GM23248 (cell line): ENCODE measurements around the gene NOTO. TPM values are rescaled to one million over a fixed set of nuclear protein-coding genes. Genes with fewer than 3 reads are reported as not detected.
A peak's percentile ranks its signal among the peaks of the same experiment; 100 is the strongest.

Experiments used
- DNase-seq: peaks from one replicate; pipeline ENCODE4 v3.0.0-alpha.2; 2015
- H2AFZ ChIP-seq: fragments of 200-600 bp; sonication (generic); 2 replicates; pipeline ENCODE4 v1.6.1; 2016; ENCODE audit warnings: antibody characterized with exemption
- H3F3A ChIP-seq: fragments of 200-600 bp; sonication (generic); 2 replicates; pipeline ENCODE4 v1.6.1; 2016; ENCODE audit warnings: mild to moderate bottlenecking, antibody characterized with exemption, mixed run types; ENCODE audit not compliant: insufficient read depth
- H3K27ac ChIP-seq: fragments of 200-600 bp; sonication (generic); 2 replicates; pipeline ENCODE4 v1.5.1; 2016; ENCODE audit warnings: mild to moderate bottlenecking
- H3K27me3 ChIP-seq: fragments of 200-600 bp; sonication (generic); replicated peaks from 2 replicates; pipeline ENCODE4 v1.6.1; 2016; ENCODE audit warnings: mild to moderate bottlenecking; ENCODE audit not compliant: insufficient read depth
- H3K36me3 ChIP-seq: fragments of 200-600 bp; sonication (generic); 2 replicates; pipeline ENCODE4 v1.6.1; 2016; ENCODE audit warnings: low read depth, mild to moderate bottlenecking
- H3K4me1 ChIP-seq: fragments of 200-600 bp; sonication (generic); 2 replicates; pipeline ENCODE4 v1.6.1; 2016; ENCODE audit warnings: mild to moderate bottlenecking; ENCODE audit not compliant: insufficient read depth
- H3K4me2 ChIP-seq: fragments of 200-600 bp; sonication (generic); one replicate; pipeline ENCODE4 v1.6.1; 2016; ENCODE audit warnings: mild to moderate bottlenecking; ENCODE audit not compliant: unreplicated experiment
- H3K4me3 ChIP-seq: fragments of 200-600 bp; sonication (generic); 2 replicates; pipeline ENCODE4 v1.5.1; 2016; ENCODE audit warnings: mild to moderate bottlenecking
- H3K79me2 ChIP-seq: fragments of 200-600 bp; sonication (generic); 2 replicates; pipeline ENCODE4 v1.6.1; 2016; ENCODE audit warnings: mild to moderate bottlenecking; ENCODE audit not compliant: insufficient read depth
- H3K9ac ChIP-seq: fragments of 200-600 bp; sonication (generic); 2 replicates; pipeline ENCODE4 v1.6.1; 2016; ENCODE audit warnings: mild to moderate bottlenecking
- H3K9me2 ChIP-seq: fragments of 200-600 bp; sonication (generic); 2 replicates; pipeline ENCODE4 v1.6.1; 2016; ENCODE audit warnings: mixed run types, mild to moderate bottlenecking, moderate library complexity; ENCODE audit not compliant: insufficient read depth
- H3K9me3 ChIP-seq: fragments of 200-600 bp; sonication (generic); one replicate; pipeline ENCODE4 v1.6.1; 2017; ENCODE audit warnings: low read depth
- H4K20me1 ChIP-seq: fragments of 200-600 bp; sonication (generic); 2 replicates; pipeline ENCODE4 v1.6.0; 2016; ENCODE audit not compliant: insufficient read depth
- EZH2 ChIP-seq: fragments of 200-600 bp; sonication (generic); IDR thresholded peaks from 2 replicates; pipeline ENCODE4 v1.6.1; 2018; ENCODE audit warnings: antibody characterized with exemption, mild to moderate bottlenecking; ENCODE audit not compliant: insufficient read depth, poor library complexity, severe bottlenecking
- EZH2phosphoT487 ChIP-seq: fragments of 200-600 bp; sonication (generic); IDR thresholded peaks from 2 replicates; pipeline ENCODE4 v1.6.1; 2018; ENCODE audit warnings: antibody characterized with exemption, moderate library complexity, mild to moderate bottlenecking, low read depth; ENCODE audit not compliant: insufficient read depth
- WGBS, 2 experiments: methylation state at CpG; one replicate each; pipeline ENCODE4 v1.1.6; 2015 to 2017; ENCODE audit warnings: low lambda C conversion rate in 2 of 2, low coverage in 1 of 2; ENCODE audit errors: missing lambda C conversion rate in 2 of 2; 5-methylcytosine and 5-hydroxymethylcytosine counted together
- in situ Hi-C: fragments of 300-500 bp; cut with MboI; formaldehyde crosslinking; loops from 2 replicates; pipeline ENCODE4 v1.15.0; 2020
- polyA plus RNA-seq: library from polyadenylated mRNA; unstranded; fragments of >200 nt; fragmentation: Nextera tagmentation; extraction: Ambion mirVana; gene quantifications from 2 replicates; pipeline ENCODE4 v1.2.1, GENCODE V29; 2016
- total RNA-seq: library from RNA; depleted of rRNA; stranded (reverse); fragments of >200 nt; shearing (Covaris generic); gene quantifications from 2 replicates; pipeline ENCODE4 v1.2.3, GENCODE V29; 2014

Gene NOTO
- total and polyA plus RNA-seq, 2 experiments from 2014 or later = not detected

- peak; percentile 86 for DNase-seq
- no peaks in the 10 kb centered on the region for H3K9me2 ChIP-seq
- peaks cover 33% of the 10 kb centered on the region for H3K79me2 ChIP-seq
- 51 to 61% methylated on average over 15 to 20 of the region's 20 CpGs for WGBS, 2 experiments
- H3K4me3 ChIP-seq = no peak overlapping the region
- H3K9me3 ChIP-seq = no peaks in the 10 kb centered on the region
- no peaks in the 10 kb centered on the region for H3K27me3 ChIP-seq
- H2AFZ ChIP-seq = peak overlapping the region; percentile 93
- H3K4me1 ChIP-seq = peaks cover 11% of the 10 kb centered on the region
- peaks cover 19% of the 10 kb centered on the region for H3F3A ChIP-seq
- no peak overlapping the region for H3K9ac ChIP-seq
- H3K36me3 ChIP-seq = no peaks in the 10 kb centered on the region
- in situ Hi-C loops = no loop called here
- peak overlapping the region; percentile 6; the same call in 1 of the 2 replicates for H3K27ac ChIP-seq
- no peaks in the 10 kb centered on the region for H4K20me1 ChIP-seq
- no peak overlapping the region for H3K4me2 ChIP-seq
- TF ChIP-seq EZH2phosphoT487 (no peak), EZH2 (no peak)
Measured at GRCh38 chr2:73212448-73213176, 10.2 kb downstream of the NOTO start.

GRCh38 chr2:73214120-73215035 lies 12.0 kb downstream of the NOTO start, which contains the start of gene SMYD5:
SMYD5 (plus strand) TSS chr2:73214245; CDS start chr2:73214267, 22 bp downstream.
- Histone ChIP-seq H3K79me2 (peaks cover 43% of the 10 kb centered on the region), H3K9me2 (no peaks in the 10 kb centered on the region), H3K9me3 (no peaks in the 10 kb centered on the region), H3K9ac (peak within 1 kb of the TSS; percentile 94), H3K27me3 (no peaks in the 10 kb centered on the region), H3K27ac (peak within 1 kb of the TSS; percentile 62), H3K36me3 (no peaks in the 10 kb centered on the region), H3K4me2 (peak within 1 kb of the TSS; percentile 88), H2AFZ (peak within 1 kb of the TSS; percentile 93), H4K20me1 (no peaks in the 10 kb centered on the region), H3F3A (peaks cover 19% of the 10 kb centered on the region), H3K4me3 (peak within 1 kb of the TSS; percentile 87), H3K4me1 (peaks cover 20% of the 10 kb centered on the region)
- TF ChIP-seq EZH2 (no peak), EZH2phosphoT487 (no peak)
- DNase-seq = peak; percentile 93
- WGBS, 2 experiments = 1% methylated on average over 59 to 64 of the region's 64 CpGs
- in situ Hi-C loops = no loop called here

DNA sequence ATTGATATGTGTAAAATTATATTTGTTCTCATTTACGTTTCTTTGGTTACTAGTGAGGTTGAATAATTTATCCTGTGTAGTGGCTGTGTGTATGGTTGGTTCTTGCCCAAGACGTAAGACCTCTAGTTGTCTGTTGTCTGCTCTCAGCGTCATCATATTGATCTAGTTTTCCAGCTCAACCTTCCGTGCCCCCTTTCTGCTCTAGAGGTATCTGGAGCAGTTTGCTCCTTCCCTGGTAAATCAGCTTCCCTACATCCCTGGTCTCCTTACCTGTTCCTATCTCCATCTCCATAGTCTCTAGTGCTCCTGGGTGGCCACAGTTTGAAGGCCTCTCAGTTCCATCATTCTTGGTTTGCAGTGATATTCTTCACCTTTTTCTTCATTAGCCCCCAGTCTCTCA lies 12.9 kb downstream of the NOTO start:
- 77% methylated on average over 4 of the region's 4 CpGs for WGBS, 2 experiments
- Histone ChIP-seq H3K27ac (no peak overlapping the region), H3K9ac (peak overlapping the region; percentile 94)

GRCh38 chr2:73217160-73217559 lies 14.8 kb downstream of the NOTO start:
- in situ Hi-C loops = no loop called here
- H3K4me1 ChIP-seq = peaks cover 20% of the 10 kb centered on the region
- H3K9ac ChIP-seq = no peak overlapping the region
- H3F3A ChIP-seq = peaks cover 14% of the 10 kb centered on the region
- no peaks in the 10 kb centered on the region for H3K27me3 ChIP-seq
- H3K79me2 ChIP-seq = peaks cover 43% of the 10 kb centered on the region
- no peak overlapping the region for H3K4me3 ChIP-seq
- no peak for DNase-seq
- H3K9me2 ChIP-seq = no peaks in the 10 kb centered on the region
- no peaks in the 10 kb centered on the region; the same call in 1 of the 2 replicates for H3K36me3 ChIP-seq
- H2AFZ ChIP-seq = no peak overlapping the region
- WGBS, 2 experiments = 88 to 89% methylated on average over 5 of the region's 5 CpGs
- no peaks in the 10 kb centered on the region for H4K20me1 ChIP-seq
- H3K9me3 ChIP-seq = no peaks in the 10 kb centered on the region
- TF ChIP-seq EZH2phosphoT487 (no peak), EZH2 (no peak)
- no peak overlapping the region for H3K27ac ChIP-seq
- no peak overlapping the region for H3K4me2 ChIP-seq

More for the DNA sequence above, 12.9 kb downstream of the NOTO start:
- no peaks in the 10 kb centered on the region for H3K9me3 ChIP-seq
- H3K4me1 ChIP-seq = peaks cover 20% of the 10 kb centered on the region
- TF ChIP-seq EZH2phosphoT487 = no peak
- TF ChIP-seq EZH2 = no peak
- no peaks in the 10 kb centered on the region for H3K9me2 ChIP-seq
- H4K20me1 ChIP-seq = no peaks in the 10 kb centered on the region
- H2AFZ ChIP-seq = peak overlapping the region; percentile 93
- peak overlapping the region; percentile 87 for H3K4me3 ChIP-seq
- H3K36me3 ChIP-seq = no peaks in the 10 kb centered on the region
- H3F3A ChIP-seq = peaks cover 19% of the 10 kb centered on the region
- H3K79me2 ChIP-seq = peaks cover 43% of the 10 kb centered on the region
- no peaks in the 10 kb centered on the region for H3K27me3 ChIP-seq
- no peak for DNase-seq
- H3K4me2 ChIP-seq = peak overlapping the region; percentile 88
- in situ Hi-C loops = no loop called here
